GM13977 (cell line): ENCODE results near the gene ATP10D.
"Not testable (repeated sequence)": the region's sequence is repeated elsewhere in the genome, so short reads cannot be mapped to it uniquely, and the experiment has no call there.

Source experiments
- DNase-seq: peaks from one replicate; pipeline ENCODE4 v3.0.0; 2012; ENCODE audit warnings: low spot score
- CTCF ChIP-seq: IDR thresholded peaks from 2 replicates; pipeline ENCODE4 v1.5.1; 2012; ENCODE audit warnings: mild to moderate bottlenecking, control low read depth; ENCODE audit not compliant: insufficient read depth; ENCODE audit errors: extremely low read depth, missing control alignments
- in situ Hi-C: fragments of 300-500 bp; cut with MboI; formaldehyde crosslinking; loops from one replicate; pipeline ENCODE4 v1.12.0; 2022; ENCODE audit warnings: low sequenced_read_pairs, low pct_unique_long_range_greater_than_20kb, mixed read lengths, inconsistent platforms; ENCODE audit not compliant: unreplicated experiment

Gene ATP10D

DNA sequence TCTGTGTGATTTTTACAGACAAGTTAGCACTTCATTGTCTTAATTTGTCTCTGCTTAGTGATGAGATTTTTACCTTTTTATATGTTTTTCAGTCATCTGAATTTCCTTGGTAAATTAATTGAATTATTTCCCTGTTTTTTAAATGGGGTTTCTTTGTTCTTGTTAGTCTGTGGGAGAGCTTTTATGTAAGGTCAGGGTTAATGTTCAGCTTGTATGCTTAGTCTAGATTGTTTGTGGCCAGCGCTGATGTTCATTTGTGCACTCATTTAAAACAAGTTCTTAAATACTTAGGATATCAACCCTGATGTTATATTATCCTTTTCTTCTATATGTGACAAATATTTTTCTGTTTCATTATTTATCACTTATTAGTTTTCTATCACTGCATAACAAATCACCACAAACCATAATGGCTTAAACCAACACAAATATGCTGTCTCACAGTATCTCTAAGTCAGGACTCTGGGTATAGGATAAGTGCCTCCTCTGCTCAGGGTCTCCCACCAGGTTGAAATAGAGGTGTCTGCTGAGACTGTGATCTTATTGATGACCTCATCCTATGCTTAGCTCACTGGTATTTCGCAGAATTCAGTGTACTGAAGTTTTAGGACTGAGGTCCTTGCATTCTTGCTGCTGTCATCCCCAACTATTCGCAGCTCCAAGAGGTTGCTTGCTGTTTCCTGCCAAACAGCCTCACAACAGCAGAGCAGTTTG lies 53.2 kb downstream of the ATP10D start:
- TF ChIP-seq CTCF, result no peak
- in situ Hi-C loops, result no loop called here
- DNase-seq, result no peak

- in situ Hi-C loops, result no loop called here
- TF ChIP-seq CTCF, result no peak
- DNase-seq, result no peak
Observed at GRCh38 chr4:47538825-47539154, 53.7 kb downstream of the ATP10D start.

GRCh38 chr4:47542640-47543039 lies 57.6 kb downstream of the ATP10D start:
- in situ Hi-C loops, DNase-seq: not testable (repeated sequence)

DNA sequence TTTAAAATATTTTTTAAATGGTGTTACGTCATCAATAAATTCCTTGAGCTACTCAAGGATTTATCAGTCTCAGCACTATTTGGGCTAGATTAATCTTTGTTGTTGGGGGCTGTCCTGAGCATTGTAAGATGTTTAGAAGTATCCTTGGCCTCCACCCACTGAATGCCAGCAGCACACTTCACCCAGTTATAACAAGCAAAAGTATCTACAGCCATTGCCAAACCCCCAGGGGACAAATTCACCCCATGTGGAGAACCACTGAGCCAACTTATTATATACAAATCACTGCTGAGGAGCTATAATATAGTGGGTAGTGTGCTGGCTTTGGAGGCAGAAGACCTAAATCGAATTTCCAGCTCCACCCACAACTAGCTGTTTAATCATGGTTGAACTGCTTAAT lies 58.3 kb downstream of the ATP10D start:
- in situ Hi-C loops, result no loop called here
- TF ChIP-seq CTCF, result no peak
- DNase-seq, result no peak

DNA sequence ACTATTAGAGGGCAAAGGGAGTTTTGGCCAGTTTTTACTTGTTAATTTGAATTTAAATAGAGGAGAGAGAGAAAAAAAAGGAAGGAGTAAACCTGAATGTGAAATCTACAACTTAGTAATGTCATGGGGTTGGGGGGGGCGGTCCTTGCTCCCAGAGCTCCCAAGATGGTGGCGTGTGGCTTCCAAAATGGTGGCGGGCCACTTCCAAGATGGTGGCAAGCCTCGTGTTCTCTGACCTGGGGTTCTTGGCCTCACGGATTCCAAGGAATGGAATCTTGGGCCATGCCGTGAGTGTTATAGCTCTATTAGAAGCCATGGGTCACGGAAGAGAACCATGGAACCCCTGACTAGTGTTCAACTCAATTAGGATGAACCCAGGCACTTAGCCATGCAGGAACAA lies 65.3 kb downstream of the ATP10D start:
- DNase-seq, result not testable (repeated sequence)
- in situ Hi-C loops, result loop anchor here (25.0 kb wide), 1 partner anchor 88 kb away; the partner anchor contains the start of gene COMMD8

GRCh38 chr4:47550899-47551548 lies 65.9 kb downstream of the ATP10D start:
- in situ Hi-C loops, result loop anchor here (25.0 kb wide), 1 partner anchor 89 kb away; the partner anchor contains the start of gene COMMD8
- no peak for TF ChIP-seq CTCF
- no peak for DNase-seq

DNA sequence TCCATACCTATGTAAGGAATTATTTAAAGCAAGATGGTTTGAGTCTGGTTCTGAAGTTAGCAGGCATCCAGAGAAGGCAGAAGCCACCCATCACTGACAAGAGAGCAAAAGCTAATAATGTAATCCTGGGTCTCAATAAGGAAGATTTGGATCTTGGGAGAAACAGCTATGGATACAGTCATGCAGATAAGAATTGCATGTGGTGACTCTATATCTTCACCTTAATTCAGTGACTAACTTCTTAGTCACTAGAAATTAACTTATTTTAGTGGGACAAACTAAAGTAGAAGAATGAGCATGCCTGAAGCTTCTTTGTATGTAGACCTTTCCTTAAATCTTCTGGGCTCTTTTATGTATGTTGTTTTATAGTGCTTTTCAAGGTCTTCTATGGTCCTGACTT lies 66.6 kb downstream of the ATP10D start:
- TF ChIP-seq CTCF, result no peak
- DNase-seq, result no peak
- in situ Hi-C loops, result loop anchor here (25.0 kb wide), 1 partner anchor 89 kb away; the partner anchor contains the start of gene COMMD8
